GM18499 (cell line): ENCODE measurements around the gene LTV1.
A peak's percentile ranks its signal among the peaks of the same experiment; 100 is the strongest.
"Not testable (repeated sequence)": the region's sequence is repeated elsewhere in the genome, so short reads cannot be mapped to it uniquely, and the experiment has no call there.

Experiments
- ATAC-seq: cut with Tn5 transposase; IDR thresholded peaks from one replicate; pipeline ENCODE4 v1.9.1; 2021; ENCODE audit warnings: moderate number of reproducible peaks; ENCODE audit not compliant: insufficient read depth, unreplicated experiment

Gene LTV1

GRCh38 chr6:143840595-143841265 lies 2.4 kb upstream of the LTV1 start:
- ATAC-seq = no peak

- peak; percentile 1 for ATAC-seq
Measured at GRCh38 chr6:143842461-143842901, 657 bp upstream of the LTV1 start.

GRCh38 chr6:143843677-143843999 lies 500 bp downstream of the LTV1 start:
- no peak for ATAC-seq

- no peak for ATAC-seq
Measured at GRCh38 chr6:143844006-143844405, 868 bp downstream of the LTV1 start.

GRCh38 chr6:143845033-143845432 lies 1.9 kb downstream of the LTV1 start:
- no peak for ATAC-seq

GRCh38 chr6:143851706-143852105 lies 8.6 kb downstream of the LTV1 start:
- not testable (repeated sequence) for ATAC-seq

- not testable (repeated sequence) for ATAC-seq
Measured at GRCh38 chr6:143855057-143855456, 11.9 kb downstream of the LTV1 start.

GRCh38 chr6:143856762-143857161 lies 13.6 kb downstream of the LTV1 start:
- not testable (repeated sequence) for ATAC-seq

GRCh38 chr6:143857651-143858050 lies 14.5 kb downstream of the LTV1 start:
- no peak for ATAC-seq

GRCh38 chr6:143859891-143860660 lies 16.9 kb downstream of the LTV1 start:
- ATAC-seq = no peak

GRCh38 chr6:143863771-143864170 lies 20.6 kb downstream of the LTV1 start:
- no peak for ATAC-seq

- ATAC-seq = no peak
Measured at GRCh38 chr6:143864234-143864633, 21.1 kb downstream of the LTV1 start, which contains the start of gene ZC2HC1B. Gene ZC2HC1B, plus strand, starts transcription at chr6:143864474. Its CDS starts 66 bp downstream, at chr6:143864540.

- ATAC-seq = no peak
Measured at GRCh38 chr6:143867236-143867635, 24.1 kb downstream of the LTV1 start.

- not testable (repeated sequence) for ATAC-seq
Measured at GRCh38 chr6:143868808-143869207, 25.7 kb downstream of the LTV1 start.

GRCh38 chr6:143871202-143871730 lies 28.1 kb downstream of the LTV1 start:
- not testable (repeated sequence) for ATAC-seq

- peak; percentile 97 for ATAC-seq
Measured at GRCh38 chr6:143872201-143872600, 29.1 kb downstream of the LTV1 start.

GRCh38 chr6:143873600-143873999 lies 30.5 kb downstream of the LTV1 start:
- not testable (repeated sequence) for ATAC-seq

GRCh38 chr6:143874503-143874902 lies 31.4 kb downstream of the LTV1 start:
- not testable (repeated sequence) for ATAC-seq

GRCh38 chr6:143877584-143878271 lies 34.6 kb downstream of the LTV1 start:
- ATAC-seq = no peak

GRCh38 chr6:143878272-143878760 lies 35.2 kb downstream of the LTV1 start:
- no peak for ATAC-seq

- ATAC-seq = no peak
Measured at GRCh38 chr6:143880412-143880811, 37.3 kb downstream of the LTV1 start.
